CD4-positive, alpha-beta T cell (primary cell): ENCODE data around the gene ANKHD1. TPM values are rescaled to one million over a fixed set of nuclear protein-coding genes. Genes with fewer than 3 reads are reported as not detected.

Experiments used
- ATAC-seq: fragments of 200-7000 bp; cut with Tn5 transposase; one replicate; pipeline ENCODE4 v1.10.0; 2022; ENCODE audit warnings: mild to moderate bottlenecking; ENCODE audit not compliant: poor library complexity
- CTCF ChIA-PET: fragments of 350-600 bp; sonication (Branson Sonifier 250); formaldehyde crosslinking; loops from one replicate; lab custom pipeline; 2021; ENCODE audit warnings: antibody characterized with exemption, inconsistent platforms; lab: Charles Lee
- POLR2A ChIA-PET: fragments of 350-600 bp; sonication (Branson Sonifier 250); formaldehyde crosslinking; loops from one replicate; lab custom pipeline; 2021; ENCODE audit warnings: antibody characterized with exemption, inconsistent platforms; lab: Charles Lee
- DNase-seq, 14 experiments: peaks; one replicate each; pipeline ENCODE4 v3.0.0-alpha.2; 2013 to 2020; ENCODE audit warnings: mixed read lengths in 2 of 14
- H3K27ac ChIP-seq, 2 donors: one replicate each; pipeline versions ENCODE4 v1.5.1 to v1.7.0; 2013; ENCODE audit warnings: low read length in 2 of 2, low read depth in 1 of 2, mild to moderate bottlenecking in 1 of 2
- H3K27me3 ChIP-seq, 2 experiments: 1 replicate in 1 of 2; 2 replicates in 1 of 2; pipeline versions ENCODE4 v1.6.1 to v1.7.0; 2013; ENCODE audit warnings: low read length in 2 of 2, control low read depth in 1 of 2, mild to moderate bottlenecking in 1 of 2, moderate library complexity in 1 of 2; ENCODE audit not compliant: insufficient read depth in 2 of 2, control insufficient read depth in 1 of 2
- H3K36me3 ChIP-seq: one replicate; pipeline ENCODE4 v1.6.1; 2013; ENCODE audit warnings: low read length, control low read depth; ENCODE audit not compliant: insufficient read depth
- H3K4me1 ChIP-seq: one replicate; pipeline ENCODE4 v1.6.1; 2013; ENCODE audit warnings: low read length, control low read depth; ENCODE audit not compliant: insufficient read depth
- H3K4me3 ChIP-seq: one replicate; pipeline ENCODE4 v1.5.1; 2013; ENCODE audit warnings: mild to moderate bottlenecking, low read length, moderate library complexity
- H3K9me3 ChIP-seq, 2 experiments: 1 replicate in 1 of 2; 2 replicates in 1 of 2; pipeline versions ENCODE4 v1.6.1 to v1.7.0; 2013; ENCODE audit warnings: low read length in 2 of 2, mild to moderate bottlenecking in 2 of 2, control low read depth in 1 of 2, moderate library complexity in 1 of 2; ENCODE audit not compliant: control insufficient read depth in 1 of 2, insufficient read depth in 1 of 2
- H3K27ac Mint-ChIP-seq: one replicate; pipeline ENCODE4 v1.8.0; 2020; ENCODE audit warnings: mixed read lengths
- H3K27me3 Mint-ChIP-seq: one replicate; pipeline ENCODE4 v1.8.0; 2021; ENCODE audit warnings: mixed read lengths
- H3K36me3 Mint-ChIP-seq: one replicate; pipeline ENCODE4 v1.8.0; 2021; ENCODE audit warnings: low read depth, mixed read lengths
- H3K4me1 Mint-ChIP-seq: one replicate; pipeline ENCODE4 v1.8.0; 2021; ENCODE audit warnings: low read depth, mixed read lengths
- H3K4me3 Mint-ChIP-seq: one replicate; pipeline ENCODE4 v1.8.0; 2020; ENCODE audit warnings: mild to moderate bottlenecking, mixed read lengths
- H3K9me3 Mint-ChIP-seq: one replicate; pipeline ENCODE4 v1.8.0; 2020; ENCODE audit warnings: mixed read lengths
- CTCF ChIP-seq: fragments of 200-600 bp; IDR thresholded peaks from one replicate; pipeline ENCODE4 v1.8.0; 2022; ENCODE audit warnings: antibody characterized with exemption, mild to moderate bottlenecking
- intact Hi-C, 2 experiments: fragments of 100-400 bp; cut with DNase I in 1 of 2; cut with micrococcal nuclease in 1 of 2; formaldehyde crosslinking; loops; one replicate each; pipeline versions ENCODE4 v1.15.1 to v1.9.0; 2023 to 2025; cut with DNase I, micrococcal nuclease
- microRNA-seq: library from miRNA; unstranded; fragments of <30 nt; microRNA quantifications from one replicate; pipeline ENCODE4 v1.2.0, GENCODE V29; 2021; ENCODE audit warnings: borderline microRNAs expressed, borderline replicate concordance
- total RNA-seq, 174 experiments: library from RNA in 2 of 174; stranded (reverse) in 2 of 174; gene quantifications; one replicate each; pipeline ENCODE4 v1.2.3 and lab custom pipeline; 2021 to 2026

ANKHD1 gene
- total RNA-seq, 2 experiments from 2014 or later = 202 to 212 TPM

DNA sequence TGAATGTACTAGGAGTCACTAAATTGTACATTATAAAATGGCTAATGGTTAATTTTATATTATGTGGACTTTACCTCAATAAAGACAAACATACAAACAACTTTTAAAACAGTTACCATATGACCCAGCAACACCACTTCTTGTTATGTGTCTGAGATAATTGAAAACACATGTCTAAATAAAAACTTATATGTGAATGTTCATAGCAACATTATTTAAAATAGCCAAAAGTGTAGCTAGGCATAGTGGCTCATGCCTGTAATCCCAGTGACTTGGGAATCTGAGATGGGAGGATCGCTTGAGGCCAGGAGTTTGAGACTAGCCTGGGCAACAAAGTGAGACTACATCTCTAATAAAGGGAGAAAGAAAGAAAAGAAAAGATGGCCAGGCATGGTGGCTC is 185.9 kb downstream of the ANKHD1 start:
- no peaks in the 10 kb centered on the region for H3K27me3 ChIP-seq
- TF ChIP-seq CTCF = no peak
- POLR2A ChIA-PET = no interaction called here
- Mint-ChIP-seq H3K9me3 (no peaks in the 10 kb centered on the region), H3K27ac (no peak overlapping the region), H3K36me3 (no peaks in the 10 kb centered on the region), H3K27me3 (no peaks in the 10 kb centered on the region), H3K4me1 (no peaks in the 10 kb centered on the region), H3K4me3 (no peak overlapping the region)
- ATAC-seq = no peak
- no peaks in the 10 kb centered on the region for H3K4me1 ChIP-seq
- no peak overlapping the region for H3K4me3 ChIP-seq
- intact Hi-C loops = loop anchor here in 1 of 2 experiments (5.0 kb wide), 1 partner anchor 40 kb away; no protein-coding TSS in a partner anchor
- CTCF ChIA-PET = no interaction called here
- H3K27ac ChIP-seq = no peak overlapping the region
- no peaks in the 10 kb centered on the region for H3K36me3 ChIP-seq
- no peaks in the 10 kb centered on the region for H3K9me3 ChIP-seq
- no peak for DNase-seq

DNA sequence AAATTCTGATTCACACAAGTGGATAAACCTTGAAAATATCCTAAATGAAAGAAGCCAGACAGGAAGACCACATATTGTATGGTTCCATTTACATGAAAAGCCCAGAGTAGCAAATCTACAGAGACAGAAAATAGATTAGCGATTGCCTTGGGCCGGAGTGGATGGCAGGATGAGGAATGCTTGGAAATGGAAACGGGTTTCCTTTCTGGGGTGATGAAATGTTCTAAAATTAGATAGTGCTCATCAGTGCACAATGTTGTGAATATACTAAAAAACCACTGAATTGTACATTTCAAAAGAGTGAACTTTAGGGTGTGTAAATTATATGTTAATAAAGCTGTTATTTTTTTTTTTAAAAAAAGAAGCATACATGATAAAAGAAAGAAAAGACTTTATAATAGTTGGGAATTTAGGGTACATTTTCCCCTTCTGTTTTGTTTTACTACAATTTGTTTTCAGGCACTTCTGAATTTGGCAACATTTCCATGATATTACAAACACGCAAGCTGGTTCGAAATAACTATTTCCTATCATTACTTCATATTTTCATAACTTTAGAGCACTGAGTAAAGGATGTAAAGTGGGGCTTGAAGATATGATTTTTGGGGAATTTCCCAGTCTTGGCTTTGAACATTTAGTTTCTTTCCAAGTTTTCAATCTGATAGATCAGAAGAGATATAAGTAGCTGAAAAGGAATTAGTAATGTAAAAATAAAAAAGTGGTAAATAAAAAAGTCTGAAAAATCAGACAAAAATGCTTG is 186.9 kb downstream of the ANKHD1 start:
- TF ChIP-seq CTCF = no peak
- POLR2A ChIA-PET = no interaction called here
- no peak overlapping the region for H3K27ac Mint-ChIP-seq
- H3K36me3 Mint-ChIP-seq = no peaks in the 10 kb centered on the region
- DNase-seq (no peak), ATAC-seq (no peak)
- no peaks in the 10 kb centered on the region for H3K27me3 Mint-ChIP-seq
- CTCF ChIA-PET = no interaction called here
- no peaks in the 10 kb centered on the region for H3K4me1 Mint-ChIP-seq
- intact Hi-C loops = loop anchor here in 1 of 2 experiments (5.0 kb wide), 1 partner anchor 39 kb away; no protein-coding TSS in a partner anchor
- Histone ChIP-seq H3K27ac (no peak overlapping the region), H3K4me3 (no peak overlapping the region), H3K27me3 (no peaks in the 10 kb centered on the region), H3K9me3 (no peaks in the 10 kb centered on the region), H3K4me1 (no peaks in the 10 kb centered on the region), H3K36me3 (no peaks in the 10 kb centered on the region)
- no peak overlapping the region for H3K4me3 Mint-ChIP-seq
- no peaks in the 10 kb centered on the region for H3K9me3 Mint-ChIP-seq

Small RNA genes lying within 50 kb of the gene (microRNA-seq; reads per million reads assigned to microRNA genes)
- not detected for gene MIR6831

Other genes with a start within 250 kb of the ANKHD1 start
- gene CYSTM1, start 226.6 kb upstream of the ANKHD1 start, total RNA-seq = 1 to 10 TPM; 7.2 to 7.4 TPM
- 10 to 100 TPM; 21.3 to 22.0 TPM for gene PFDN1, start 98.7 kb upstream of the ANKHD1 start, total RNA-seq
- gene HBEGF, start 55.2 kb upstream of the ANKHD1 start, total RNA-seq = 1 to 10 TPM; 3.6 to 4.2 TPM
- gene SLC4A9, start 41.6 kb upstream of the ANKHD1 start, total RNA-seq = not detected
- 10 to 100 TPM; 12.7 to 15.1 TPM for gene EIF4EBP3, start 145.8 kb downstream of the ANKHD1 start, total RNA-seq
- 10 to 100 TPM; 30.9 to 31.6 TPM for gene SRA1, start 155.6 kb downstream of the ANKHD1 start, total RNA-seq
- gene APBB3, start 162.8 kb downstream of the ANKHD1 start, total RNA-seq = 10 to 100 TPM; 56.6 to 61.5 TPM
- gene SLC35A4, start 163.0 kb downstream of the ANKHD1 start, total RNA-seq = 10 to 100 TPM; 16.9 to 17.8 TPM
- gene CD14, start 231.3 kb downstream of the ANKHD1 start, total RNA-seq = 1 to 10 TPM; 1.7 to 2.1 TPM
- gene TMCO6, start 237.6 kb downstream of the ANKHD1 start, total RNA-seq = 10 to 100 TPM; 20.9 to 21.1 TPM
- gene NDUFA2, start 245.8 kb downstream of the ANKHD1 start, total RNA-seq = 10 to 100 TPM; 45.5 to 52.4 TPM
- gene IK, start 246.0 kb downstream of the ANKHD1 start, total RNA-seq = 100 to 1,000 TPM; 194 to 207 TPM